A549 (cell line): ENCODE results near the gene SCN4B. TPM values are rescaled to one million over a fixed set of nuclear protein-coding genes. Genes with fewer than 3 reads are reported as not detected.

Experiments
- ATAC-seq, 2 experiments: fragments of 200-7000 bp in 1 of 2; fragments of >200 bp in 1 of 2; cut with Nextera tagmentation in 1 of 2; cut with Tn5 transposase in 1 of 2; 3 replicates each; pipeline versions ENCODE4 v1.8.0 to v1.9.1; 2018 to 2020; ENCODE audit warnings: mild to moderate bottlenecking in 1 of 2, moderate library complexity in 1 of 2
- CTCF ChIA-PET: fragments of 300-600 bp; sonication (Branson Sonifier 250); formaldehyde crosslinking; extraction: SDS; loops from one replicate; lab custom pipeline; 2021; ENCODE audit warnings: antibody characterized with exemption, inconsistent platforms; lab: Yijun Ruan, JAX
- POLR2A ChIA-PET: fragments of 350-600 bp; formaldehyde crosslinking; extraction: SDS; loops from one replicate; lab custom pipeline; 2021; ENCODE audit warnings: antibody characterized with exemption, inconsistent platforms; lab: Yijun Ruan, JAX
- DNase-seq, 2 experiments: peaks; one replicate each; pipeline versions ENCODE4 v3.0.0 to v3.0.0-alpha.2; 2011 to 2016; ENCODE audit warnings: low read depth in 1 of 2, low spot score in 1 of 2
- FAIRE-seq: peaks from 2 replicates; lab custom pipeline; 2011; peaks lifted over from hg19 to GRCh38; lab: Jason Lieb, UNC
- H3K27ac ChIP-seq, 2 experiments: fragments of >200 bp; sonication (Bioruptor Twin); formaldehyde crosslinking; 3 replicates each; pipeline ENCODE4 v1.5.1; 2016 to 2017
- H3K4me1 ChIP-seq: fragments of >200 bp; sonication (Bioruptor Twin); formaldehyde crosslinking; 3 replicates; pipeline ENCODE4 v1.6.1; 2016
- H3K4me2 ChIP-seq: fragments of >200 bp; sonication (Bioruptor Twin); formaldehyde crosslinking; 3 replicates; pipeline ENCODE4 v1.6.1; 2016
- H3K4me3 ChIP-seq: fragments of >200 bp; sonication (Bioruptor Twin); formaldehyde crosslinking; 3 replicates; pipeline ENCODE4 v1.5.1; 2016
- H3K9me3 ChIP-seq: fragments of >200 bp; sonication (Bioruptor Twin); formaldehyde crosslinking; 3 replicates; pipeline ENCODE4 v1.6.1; 2016
- CHD2 ChIP-seq: fragments of 150-350 bp; IDR thresholded peaks from 2 replicates; pipeline ENCODE4 v1.6.1; 2014; ENCODE audit warnings: low read length; ENCODE audit not compliant: partially characterized antibody
- ESRRA ChIP-seq: fragments of 150-350 bp; IDR thresholded peaks from 2 replicates; pipeline ENCODE4 v1.6.1; 2014; ENCODE audit warnings: mild to moderate bottlenecking, low read length, borderline replicate concordance
- FOSB ChIP-seq: fragments of 250-450 bp; sonication (Bioruptor Pico); IDR thresholded peaks from 2 replicates; pipeline ENCODE4 v1.5.0; 2020; ENCODE audit warnings: mild to moderate bottlenecking, moderate library complexity
- FOSL2 ChIP-seq, 2 experiments: fragments of 450-650 bp in 1 of 2; fragments of >200 bp in 1 of 2; sonication (Bioruptor Twin) in 1 of 2; formaldehyde crosslinking; IDR thresholded peaks; 2 replicates each; pipeline versions ENCODE4 v1.5.0 to v1.6.1; 2016 to 2020; ENCODE audit warnings: mild to moderate bottlenecking in 1 of 2, moderate library complexity in 1 of 2
- FOXS1 ChIP-seq: fragments of 250-450 bp; sonication (Bioruptor Pico); IDR thresholded peaks from 2 replicates; pipeline ENCODE4 v1.5.0; 2020; ENCODE audit warnings: mild to moderate bottlenecking, moderate library complexity
- GATA3 ChIP-seq: IDR thresholded peaks from 2 replicates; pipeline ENCODE4 v1.6.1; 2012; ENCODE audit warnings: borderline replicate concordance
- HEYL ChIP-seq: fragments of 250-450 bp; sonication (Bioruptor Pico); IDR thresholded peaks from 2 replicates; pipeline ENCODE4 v1.8.0; 2021; ENCODE audit warnings: mild to moderate bottlenecking, moderate library complexity
- JUN ChIP-seq, 2 experiments: fragments of >200 bp; sonication (Bioruptor Twin); formaldehyde crosslinking; IDR thresholded peaks; 2 replicates in 1 of 2; 3 replicates in 1 of 2; pipeline ENCODE4 v1.6.1; 2016 to 2017
- JUNB ChIP-seq: fragments of >200 bp; sonication (Bioruptor Twin); formaldehyde crosslinking; IDR thresholded peaks from 2 replicates; pipeline ENCODE4 v1.6.1; 2016
- MAZ ChIP-seq: fragments of 150-350 bp; IDR thresholded peaks from 2 replicates; pipeline ENCODE4 v1.6.1; 2014; ENCODE audit warnings: antibody characterized with exemption, low read depth, low read length, borderline replicate concordance
- PHF8 ChIP-seq: fragments of 200-600 bp; sonication (generic); IDR thresholded peaks from 2 replicates; pipeline ENCODE4 v1.6.1; 2016; ENCODE audit warnings: low read depth, mild to moderate bottlenecking, antibody characterized with exemption, moderate library complexity, borderline replicate concordance
- POLR2A ChIP-seq: IDR thresholded peaks from 2 replicates; pipeline ENCODE4 v1.6.1; 2012; ENCODE audit warnings: mild to moderate bottlenecking, low read length
- RCOR1 ChIP-seq: fragments of 150-350 bp; IDR thresholded peaks from 2 replicates; pipeline ENCODE4 v1.6.1; 2014; ENCODE audit warnings: antibody characterized with exemption, low read length, low read depth
- SMC3 ChIP-seq: fragments of >200 bp; sonication (Bioruptor Twin); formaldehyde crosslinking; IDR thresholded peaks from 3 replicates; pipeline ENCODE4 v1.6.1; 2018; ENCODE audit warnings: inconsistent platforms
- TFCP2L1 ChIP-seq: fragments of 250-450 bp; sonication (Bioruptor Pico); IDR thresholded peaks from 2 replicates; pipeline ENCODE4 v1.5.0; 2021; ENCODE audit warnings: mild to moderate bottlenecking
- ZC3H11A ChIP-seq: fragments of 450-650 bp; IDR thresholded peaks from 2 replicates; pipeline ENCODE4 v1.6.1; 2014; ENCODE audit warnings: antibody characterized with exemption, mild to moderate bottlenecking
- ZFP36 ChIP-seq: fragments of 450-650 bp; IDR thresholded peaks from 2 replicates; pipeline ENCODE4 v1.6.1; 2014; ENCODE audit warnings: borderline replicate concordance; ENCODE audit not compliant: partially characterized antibody
- WGBS: methylation state at CpG from one replicate; pipeline ENCODE4 v1.1.6; 2017; ENCODE audit errors: missing lambda C conversion rate; 5-methylcytosine and 5-hydroxymethylcytosine counted together
- polyA plus RNA-seq, 4 experiments: library from polyadenylated mRNA; depleted of rRNA in 3 of 4; stranded (reverse); fragments of >200 nt; fragmentation: RNase III in 1 of 4; extraction: RNeasy Plus Mini Kit Qiagen cat#74134 plus additional on column Dnase treatment in 1 of 4; gene quantifications; 2 replicates in 3 of 4; 3 replicates in 1 of 4; pipeline ENCODE4 v1.2.3, GENCODE V29; 2011 to 2017
- TF ChIP-seq, protein P1 (sequence below): fragments of 250-450 bp; sonication (Bioruptor Pico); IDR thresholded peaks from 2 replicates; pipeline ENCODE4 v1.5.0; 2020; ENCODE audit warnings: low read depth, mild to moderate bottlenecking, moderate library complexity
- TF ChIP-seq, protein P2 (sequence below): fragments of 250-450 bp; sonication (Bioruptor Pico); IDR thresholded peaks from 2 replicates; pipeline ENCODE4 v1.5.0; 2021; ENCODE audit warnings: mild to moderate bottlenecking, moderate library complexity, borderline replicate concordance
- TF ChIP-seq, protein P3 (sequence below): fragments of 150-350 bp; IDR thresholded peaks from 2 replicates; pipeline ENCODE4 v1.6.1; 2014; ENCODE audit warnings: low read depth, mild to moderate bottlenecking, low read length
- TF ChIP-seq, protein P4 (sequence below): IDR thresholded peaks from 2 replicates; pipeline ENCODE4 v1.6.1; 2012; ENCODE audit warnings: low read depth, borderline replicate concordance

Gene SCN4B
- polyA plus RNA-seq, 2 of the 4 experiments (the other 2 are of a cell fraction), result 0.12 TPM; not detected in 1

DNA sequence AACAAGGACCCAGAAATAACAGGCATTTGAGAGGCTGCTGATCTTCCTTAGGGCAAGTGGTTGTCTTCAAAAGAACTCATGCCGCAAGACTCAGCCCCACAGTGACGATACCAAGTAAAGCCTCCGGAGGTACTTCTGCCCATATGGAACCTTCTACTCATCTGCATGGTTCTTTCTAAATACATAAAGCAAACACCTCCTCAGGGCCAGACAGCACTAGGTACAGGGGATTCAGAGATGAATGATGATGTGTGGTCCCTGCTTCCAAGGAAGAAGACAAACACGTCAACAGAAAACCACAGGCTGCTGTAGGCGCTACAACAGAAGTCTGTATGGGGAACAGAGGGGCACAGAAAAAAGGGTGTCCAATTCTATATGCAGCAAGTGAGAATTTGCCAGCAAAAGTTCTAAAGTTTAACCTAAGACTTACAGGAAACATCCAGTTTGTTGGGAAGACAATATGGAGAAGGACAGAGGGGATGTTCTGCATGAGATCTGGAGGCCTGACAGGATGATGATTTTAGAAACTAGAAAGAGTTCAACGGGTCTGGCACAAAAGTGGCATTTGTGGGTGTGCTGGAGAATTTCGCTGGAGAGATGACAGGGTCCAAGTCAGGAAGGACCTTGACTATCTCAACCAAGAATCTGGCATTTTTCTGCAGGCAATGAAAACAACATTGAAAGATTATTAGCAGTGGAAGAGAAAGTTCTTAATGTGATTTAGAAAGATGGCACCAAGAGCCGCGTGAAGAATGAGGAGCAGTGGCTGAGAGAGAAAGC, 48.5 kb upstream of the SCN4B start:
- Histone ChIP-seq H3K4me1 (no peaks in the 10 kb centered on the region), H3K27ac (no peak overlapping the region), H3K4me2 (no peak overlapping the region), H3K4me3 (no peak overlapping the region), H3K9me3 (no peaks in the 10 kb centered on the region)
- WGBS, result 62% methylated on average over 9 of the region's 9 CpGs
- ATAC-seq (no peak), FAIRE-seq (no peak), DNase-seq (no peak)
- TF ChIP-seq JUN (IDR thresholded peaks at IDR 0.05) (no peak), PHF8 (no peak), MAZ (no peak), HEYL (CRISPR knock-in tag) (no peak), JUNB (no peak), GATA3 (no peak), CHD2 (no peak), TFCP2L1 (CRISPR knock-in tag) (no peak), ZC3H11A (no peak), FOSB (no peak), RCOR1 (no peak), ESRRA (no peak)
- TF ChIP-seq, protein P1, sequence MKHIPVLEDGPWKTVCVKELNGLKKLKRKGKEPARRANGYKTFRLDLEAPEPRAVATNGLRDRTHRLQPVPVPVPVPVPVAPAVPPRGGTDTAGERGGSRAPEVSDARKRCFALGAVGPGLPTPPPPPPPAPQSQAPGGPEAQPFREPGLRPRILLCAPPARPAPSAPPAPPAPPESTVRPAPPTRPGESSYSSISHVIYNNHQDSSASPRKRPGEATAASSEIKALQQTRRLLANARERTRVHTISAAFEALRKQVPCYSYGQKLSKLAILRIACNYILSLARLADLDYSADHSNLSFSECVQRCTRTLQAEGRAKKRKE (CRISPR knock-in tag), result no peak
- TF ChIP-seq, protein P2, sequence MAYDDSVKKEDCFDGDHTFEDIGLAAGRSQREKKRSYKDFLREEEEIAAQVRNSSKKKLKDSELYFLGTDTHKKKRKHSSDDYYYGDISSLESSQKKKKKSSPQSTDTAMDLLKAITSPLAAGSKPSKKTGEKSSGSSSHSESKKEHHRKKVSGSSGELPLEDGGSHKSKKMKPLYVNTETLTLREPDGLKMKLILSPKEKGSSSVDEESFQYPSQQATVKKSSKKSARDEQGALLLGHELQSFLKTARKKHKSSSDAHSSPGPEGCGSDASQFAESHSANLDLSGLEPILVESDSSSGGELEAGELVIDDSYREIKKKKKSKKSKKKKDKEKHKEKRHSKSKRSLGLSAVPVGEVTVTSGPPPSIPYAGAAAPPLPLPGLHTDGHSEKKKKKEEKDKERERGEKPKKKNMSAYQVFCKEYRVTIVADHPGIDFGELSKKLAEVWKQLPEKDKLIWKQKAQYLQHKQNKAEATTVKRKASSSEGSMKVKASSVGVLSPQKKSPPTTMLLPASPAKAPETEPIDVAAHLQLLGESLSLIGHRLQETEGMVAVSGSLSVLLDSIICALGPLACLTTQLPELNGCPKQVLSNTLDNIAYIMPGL, result no peak
- TF ChIP-seq, protein P3, sequence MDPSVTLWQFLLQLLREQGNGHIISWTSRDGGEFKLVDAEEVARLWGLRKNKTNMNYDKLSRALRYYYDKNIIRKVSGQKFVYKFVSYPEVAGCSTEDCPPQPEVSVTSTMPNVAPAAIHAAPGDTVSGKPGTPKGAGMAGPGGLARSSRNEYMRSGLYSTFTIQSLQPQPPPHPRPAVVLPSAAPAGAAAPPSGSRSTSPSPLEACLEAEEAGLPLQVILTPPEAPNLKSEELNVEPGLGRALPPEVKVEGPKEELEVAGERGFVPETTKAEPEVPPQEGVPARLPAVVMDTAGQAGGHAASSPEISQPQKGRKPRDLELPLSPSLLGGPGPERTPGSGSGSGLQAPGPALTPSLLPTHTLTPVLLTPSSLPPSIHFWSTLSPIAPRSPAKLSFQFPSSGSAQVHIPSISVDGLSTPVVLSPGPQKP, result no peak
- ChIA-PET CTCF (interaction anchor here (1.2 kb wide), 2 partner anchors 13 to 287 kb away, joined by 3 to 4 read pairs; no protein-coding TSS in a partner anchor), POLR2A (no interaction called here)

DNA sequence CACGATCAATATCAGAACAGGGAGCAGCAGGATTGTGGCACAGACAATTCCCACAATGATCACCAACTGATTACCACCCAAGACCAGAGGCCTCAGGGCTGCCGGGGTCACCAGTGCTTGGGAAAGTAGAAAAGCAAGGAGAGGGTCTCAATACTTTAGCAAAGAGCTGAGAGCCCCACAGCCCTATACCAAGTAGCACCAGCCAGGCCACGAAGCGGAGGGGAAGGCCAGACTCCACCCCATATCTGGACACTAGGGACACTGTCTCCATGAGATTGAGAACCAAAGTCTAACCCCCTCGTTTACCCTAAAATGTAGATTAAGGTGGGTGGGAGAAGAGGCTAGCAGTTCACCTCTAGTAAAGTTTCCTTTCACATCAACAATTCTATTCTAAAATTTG, 47.9 kb upstream of the SCN4B start:
- DNase-seq (no peak), ATAC-seq (no peak), FAIRE-seq (no peak)
- H3K9me3 ChIP-seq, result no peaks in the 10 kb centered on the region
- H3K4me3 ChIP-seq, result no peak overlapping the region
- TF ChIP-seq, protein P3, result no peak
- TF ChIP-seq FOXS1 (CRISPR knock-in tag) (no peak), POLR2A (no peak), FOSL2 (IDR thresholded peaks at IDR 0.05) (no peak), FOSL2 (CRISPR knock-in tag; IDR thresholded peaks at IDR 0.05) (no peak), ESRRA (no peak), SMC3 (no peak), ZFP36 (no peak)
- TF ChIP-seq, protein P4, sequence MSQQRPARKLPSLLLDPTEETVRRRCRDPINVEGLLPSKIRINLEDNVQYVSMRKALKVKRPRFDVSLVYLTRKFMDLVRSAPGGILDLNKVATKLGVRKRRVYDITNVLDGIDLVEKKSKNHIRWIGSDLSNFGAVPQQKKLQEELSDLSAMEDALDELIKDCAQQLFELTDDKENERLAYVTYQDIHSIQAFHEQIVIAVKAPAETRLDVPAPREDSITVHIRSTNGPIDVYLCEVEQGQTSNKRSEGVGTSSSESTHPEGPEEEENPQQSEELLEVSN, result no peak
- POLR2A ChIA-PET, result no interaction called here
- no peak overlapping the region for H3K4me2 ChIP-seq
- no peak overlapping the region for H3K27ac ChIP-seq
- 43% methylated on average over 5 of the region's 5 CpGs for WGBS
- peaks cover 4% of the 10 kb centered on the region; the same call in 2 of the 3 replicates for H3K4me1 ChIP-seq
- CTCF ChIA-PET, result no interaction called here
